ENCODE results near the gene PSMD4.
"Not testable (repeated sequence)": the region's sequence is repeated elsewhere in the genome, so short reads cannot be mapped to it uniquely, and the experiment has no call there.

Gene PSMD4

GRCh38 chr1:151254217-151255213, at the start of gene PSMD4:
Gene PSMD4, plus strand, starts transcription at chr1:151254734. Its CDS starts 49 bp downstream, at chr1:151254783.
- peaks cover 0 to 31% (median 20%) of the 10 kb centered on the region in 11 experiments; a peak in 14 of 22 replicates for H4K20me1 ChIP-seq
- H3K36me3 ChIP-seq = peaks cover 14 to 43% (median 28%) of the 10 kb centered on the region in 11 experiments; a peak in 20 of 22 replicates
- H3K4me1 ChIP-seq = peaks cover 10 to 27% (median 16%) of the 10 kb centered on the region in 10 experiments
- H3K27me3 ChIP-seq = no peaks in the 10 kb centered on the region
- no peaks in the 10 kb centered on the region for H3K9me3 ChIP-seq (replicated peaks in 1 of 11)
- H3K4me2 ChIP-seq = peak within 1 kb of the TSS; percentile 77 to 97 (median 91)
- H3K9ac ChIP-seq = peak within 1 kb of the TSS; percentile 90 to 98 (median 94)
- H3K4me3 ChIP-seq = peak within 1 kb of the TSS; percentile 68 to 92 (median 82)
- no peak for TF ChIP-seq Cebpa-rat (IDR thresholded peaks at IDR 0.05)
- peak within 1 kb of the TSS; percentile 79 to 96 (median 94) for H3K27ac ChIP-seq

- Histone ChIP-seq H3K4me1 (peaks cover 21 to 39% (median 28%) of the 10 kb centered on the region in 10 experiments), H3K9ac (peak overlapping the region in 1 of 11 experiments; percentile 24; a peak in 2 of 22 replicates), H4K20me1 (peaks cover 77 to 100% (median 100%) of the 10 kb centered on the region in 11 experiments), H3K4me2 (peak overlapping the region in 3 of 11 experiments; percentile 1 to 11 (median 6); a peak in 1 of 22 replicates), H3K36me3 (peaks cover 73 to 99% (median 90%) of the 10 kb centered on the region in 11 experiments)
- H3K27ac ChIP-seq; H3K9me3 ChIP-seq (replicated peaks in 1 of 11); H3K4me3 ChIP-seq; H3K27me3 ChIP-seq: not testable (repeated sequence)
Measured at GRCh38 chr1:151205381-151205965, 49.1 kb upstream of the PSMD4 start.

GRCh38 chr1:151210830-151211229, 43.7 kb upstream of the PSMD4 start:
- H3K36me3 ChIP-seq = peaks cover 84 to 99% (median 94%) of the 10 kb centered on the region in 11 experiments
- H3K4me3 ChIP-seq = no peak overlapping the region
- no peak overlapping the region for H3K27ac ChIP-seq
- H4K20me1 ChIP-seq = peaks cover 72 to 100% (median 100%) of the 10 kb centered on the region in 11 experiments
- peaks cover 0 to 29% (median under 1%) of the 10 kb centered on the region in 10 experiments; a peak in 10 of 20 replicates for H3K4me1 ChIP-seq
- H3K9me3 ChIP-seq (replicated peaks in 1 of 11) = no peaks in the 10 kb centered on the region
- no peaks in the 10 kb centered on the region for H3K27me3 ChIP-seq
- H3K9ac ChIP-seq = peak overlapping the region in 1 of 11 experiments; percentile 19; a peak in 2 of 22 replicates
- TF ChIP-seq Cebpa-rat (IDR thresholded peaks at IDR 0.05) = no peak
- no peak overlapping the region for H3K4me2 ChIP-seq

GRCh38 chr1:151211972-151212705, 42.4 kb upstream of the PSMD4 start:
- Histone ChIP-seq H3K9me3 (replicated peaks in 1 of 11) (no peaks in the 10 kb centered on the region), H3K36me3 (peaks cover 73 to 97% (median 90%) of the 10 kb centered on the region in 11 experiments)

GRCh38 chr1:151213560-151213959, 41.0 kb upstream of the PSMD4 start:
- TF ChIP-seq Cebpa-rat (IDR thresholded peaks at IDR 0.05) = no peak
- Histone ChIP-seq H3K4me1 (peaks cover 0 to 29% (median 0%) of the 10 kb centered on the region in 10 experiments; a peak in 7 of 20 replicates), H3K36me3 (peaks cover 63 to 97% (median 90%) of the 10 kb centered on the region in 11 experiments), H3K4me3 (no peak overlapping the region), H3K4me2 (no peak overlapping the region), H3K9ac (no peak overlapping the region), H3K27ac (no peak overlapping the region), H3K27me3 (no peaks in the 10 kb centered on the region), H3K9me3 (replicated peaks in 1 of 11) (no peaks in the 10 kb centered on the region), H4K20me1 (peaks cover 76 to 100% (median 100%) of the 10 kb centered on the region in 11 experiments)

More at GRCh38 chr1:151211972-151212705, 42.4 kb upstream of the PSMD4 start:
- H3K9ac ChIP-seq = no peak overlapping the region; a peak in 1 of 22 replicates
- peaks cover 0 to 29% (median 0%) of the 10 kb centered on the region in 10 experiments; a peak in 7 of 20 replicates for H3K4me1 ChIP-seq
- H4K20me1 ChIP-seq = peaks cover 74 to 100% (median 100%) of the 10 kb centered on the region in 11 experiments
- no peak overlapping the region for H3K27ac ChIP-seq
- no peak for TF ChIP-seq Cebpa-rat (IDR thresholded peaks at IDR 0.05)
- H3K27me3 ChIP-seq = no peaks in the 10 kb centered on the region
- no peak overlapping the region for H3K4me3 ChIP-seq
- H3K4me2 ChIP-seq = peak overlapping the region in 2 of 11 experiments; percentile 21 to 23; a peak in 2 of 22 replicates

GRCh38 chr1:151221616-151222015, 32.9 kb upstream of the PSMD4 start:
- no peak for TF ChIP-seq Cebpa-rat (IDR thresholded peaks at IDR 0.05)
- no peak overlapping the region for H3K4me2 ChIP-seq
- H3K9ac ChIP-seq = no peak overlapping the region
- H3K9me3 ChIP-seq (replicated peaks in 1 of 11) = no peaks in the 10 kb centered on the region
- H4K20me1 ChIP-seq = peaks cover 55 to 100% (median 95%) of the 10 kb centered on the region in 11 experiments
- no peak overlapping the region for H3K4me3 ChIP-seq
- peaks cover 61 to 99% (median 92%) of the 10 kb centered on the region in 11 experiments for H3K36me3 ChIP-seq
- H3K27ac ChIP-seq = no peak overlapping the region
- no peaks in the 10 kb centered on the region for H3K27me3 ChIP-seq
- no peaks in the 10 kb centered on the region; a peak in 1 of 20 replicates for H3K4me1 ChIP-seq

GRCh38 chr1:151222130-151222529, 32.4 kb upstream of the PSMD4 start:
- Histone ChIP-seq H3K4me1 (no peaks in the 10 kb centered on the region; a peak in 1 of 20 replicates), H4K20me1 (peaks cover 50 to 100% (median 95%) of the 10 kb centered on the region in 11 experiments), H3K4me2 (no peak overlapping the region), H3K9ac (no peak overlapping the region), H3K9me3 (replicated peaks in 1 of 11) (no peaks in the 10 kb centered on the region), H3K4me3 (no peak overlapping the region), H3K36me3 (peaks cover 64 to 99% (median 94%) of the 10 kb centered on the region in 11 experiments), H3K27me3 (no peaks in the 10 kb centered on the region), H3K27ac (no peak overlapping the region)
- TF ChIP-seq Cebpa-rat (IDR thresholded peaks at IDR 0.05) = no peak

GRCh38 chr1:151235235-151235634, 19.3 kb upstream of the PSMD4 start:
- H4K20me1 ChIP-seq = peaks cover 0 to 67% (median 23%) of the 10 kb centered on the region in 11 experiments; a peak in 16 of 22 replicates
- H3K9ac ChIP-seq = no peak overlapping the region
- peaks cover 10 to 22% (median 17%) of the 10 kb centered on the region in 10 experiments; a peak in 19 of 20 replicates for H3K4me1 ChIP-seq
- TF ChIP-seq Cebpa-rat (IDR thresholded peaks at IDR 0.05) = no peak
- H3K27ac ChIP-seq = no peak overlapping the region
- H3K36me3 ChIP-seq = peaks cover 100% of the 10 kb centered on the region in 11 experiments
- no peak overlapping the region for H3K4me3 ChIP-seq
- H3K9me3 ChIP-seq (replicated peaks in 1 of 11) = no peaks in the 10 kb centered on the region
- no peak overlapping the region for H3K4me2 ChIP-seq
- no peaks in the 10 kb centered on the region for H3K27me3 ChIP-seq
